PFSK-1 (cell line): ENCODE results near the gene PPP2R5A.

ENCODE experiments used
- FOXP2 ChIP-seq: optimal IDR thresholded peaks from 2 replicates; pipeline ENCODE3; 2011; ENCODE audit warnings: borderline replicate concordance, control low read depth, inconsistent platforms; ENCODE audit not compliant: insufficient read depth; ENCODE audit errors: extremely low read length, extremely low read depth
- POLR2AphosphoS5 ChIP-seq: IDR thresholded peaks from 2 replicates; pipeline ENCODE4 v1.6.1; 2012; ENCODE audit warnings: low read depth, mild to moderate bottlenecking, control low read depth, low read length, moderate library complexity
- SIN3A ChIP-seq: IDR thresholded peaks from 2 replicates; pipeline ENCODE4 v1.6.1; 2012; ENCODE audit warnings: mild to moderate bottlenecking, low read length, moderate library complexity, borderline replicate concordance; ENCODE audit not compliant: insufficient read depth
- TAF1 ChIP-seq: IDR thresholded peaks from 2 replicates; pipeline ENCODE4 v1.6.1; 2012; ENCODE audit warnings: low read length, control low read depth, borderline replicate concordance; ENCODE audit not compliant: insufficient read depth
- TF ChIP-seq, protein P1 (sequence below), 2 experiments: IDR thresholded peaks; 2 replicates each; pipeline versions ENCODE4 v1.6.1 to v1.8.0; 2011 to 2012; ENCODE audit warnings: low read depth in 2 of 2, low read length in 2 of 2, control low read depth in 1 of 2, inconsistent platforms in 1 of 2, mild to moderate bottlenecking in 1 of 2, moderate library complexity in 1 of 2; ENCODE audit not compliant: insufficient read depth in 1 of 2

DNA sequence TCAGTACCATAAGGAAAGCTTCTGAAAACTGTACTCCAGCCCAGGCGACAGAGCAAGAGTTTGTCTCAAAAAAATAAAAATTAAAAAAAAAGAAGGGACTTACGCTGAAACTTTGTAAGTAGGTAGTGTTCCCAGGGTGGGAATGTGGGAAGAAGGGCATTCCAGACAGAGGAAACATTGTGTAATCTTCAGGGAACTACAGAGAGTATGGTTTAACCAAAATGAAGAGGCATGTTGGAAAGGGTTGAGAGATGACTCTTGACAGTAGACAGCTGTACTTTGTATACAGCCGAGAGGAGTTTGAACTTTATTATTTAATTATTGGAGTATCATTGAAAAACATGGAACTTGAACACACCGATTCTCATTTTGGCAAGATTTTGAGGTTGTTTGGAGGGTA is 43.0 kb downstream of the PPP2R5A start:
- TF ChIP-seq, protein P1, sequence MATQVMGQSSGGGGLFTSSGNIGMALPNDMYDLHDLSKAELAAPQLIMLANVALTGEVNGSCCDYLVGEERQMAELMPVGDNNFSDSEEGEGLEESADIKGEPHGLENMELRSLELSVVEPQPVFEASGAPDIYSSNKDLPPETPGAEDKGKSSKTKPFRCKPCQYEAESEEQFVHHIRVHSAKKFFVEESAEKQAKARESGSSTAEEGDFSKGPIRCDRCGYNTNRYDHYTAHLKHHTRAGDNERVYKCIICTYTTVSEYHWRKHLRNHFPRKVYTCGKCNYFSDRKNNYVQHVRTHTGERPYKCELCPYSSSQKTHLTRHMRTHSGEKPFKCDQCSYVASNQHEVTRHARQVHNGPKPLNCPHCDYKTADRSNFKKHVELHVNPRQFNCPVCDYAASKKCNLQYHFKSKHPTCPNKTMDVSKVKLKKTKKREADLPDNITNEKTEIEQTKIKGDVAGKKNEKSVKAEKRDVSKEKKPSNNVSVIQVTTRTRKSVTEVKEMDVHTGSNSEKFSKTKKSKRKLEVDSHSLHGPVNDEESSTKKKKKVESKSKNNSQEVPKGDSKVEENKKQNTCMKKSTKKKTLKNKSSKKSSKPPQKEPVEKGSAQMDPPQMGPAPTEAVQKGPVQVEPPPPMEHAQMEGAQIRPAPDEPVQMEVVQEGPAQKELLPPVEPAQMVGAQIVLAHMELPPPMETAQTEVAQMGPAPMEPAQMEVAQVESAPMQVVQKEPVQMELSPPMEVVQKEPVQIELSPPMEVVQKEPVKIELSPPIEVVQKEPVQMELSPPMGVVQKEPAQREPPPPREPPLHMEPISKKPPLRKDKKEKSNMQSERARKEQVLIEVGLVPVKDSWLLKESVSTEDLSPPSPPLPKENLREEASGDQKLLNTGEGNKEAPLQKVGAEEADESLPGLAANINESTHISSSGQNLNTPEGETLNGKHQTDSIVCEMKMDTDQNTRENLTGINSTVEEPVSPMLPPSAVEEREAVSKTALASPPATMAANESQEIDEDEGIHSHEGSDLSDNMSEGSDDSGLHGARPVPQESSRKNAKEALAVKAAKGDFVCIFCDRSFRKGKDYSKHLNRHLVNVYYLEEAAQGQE (IDR thresholded peaks at IDR 0.05; ENCODE audit: insufficient read depth in 1 of 2, low read depth in 2 of 2, low read length in 2 of 2), result no peak
- TF ChIP-seq TAF1, result no peak
- no peak for TF ChIP-seq POLR2AphosphoS5
- no peak for TF ChIP-seq FOXP2
- TF ChIP-seq SIN3A, result no peak
